ENCODE data around the gene FILIP1. TPM values are rescaled to one million over a fixed set of nuclear protein-coding genes. Genes with fewer than 3 reads are reported as not detected.
"Not testable (repeated sequence)": the region's sequence is repeated elsewhere in the genome, so short reads cannot be mapped to it uniquely, and the experiment has no call there.

Gene FILIP1
- total RNA-seq, 4 donors from 2014 or later, result 0.08 to 2.3 (median 0.25) TPM

- TF ChIP-seq POLR2AphosphoS5 (IDR thresholded peaks at IDR 0.05), result no peak
- TF ChIP-seq, protein P1, sequence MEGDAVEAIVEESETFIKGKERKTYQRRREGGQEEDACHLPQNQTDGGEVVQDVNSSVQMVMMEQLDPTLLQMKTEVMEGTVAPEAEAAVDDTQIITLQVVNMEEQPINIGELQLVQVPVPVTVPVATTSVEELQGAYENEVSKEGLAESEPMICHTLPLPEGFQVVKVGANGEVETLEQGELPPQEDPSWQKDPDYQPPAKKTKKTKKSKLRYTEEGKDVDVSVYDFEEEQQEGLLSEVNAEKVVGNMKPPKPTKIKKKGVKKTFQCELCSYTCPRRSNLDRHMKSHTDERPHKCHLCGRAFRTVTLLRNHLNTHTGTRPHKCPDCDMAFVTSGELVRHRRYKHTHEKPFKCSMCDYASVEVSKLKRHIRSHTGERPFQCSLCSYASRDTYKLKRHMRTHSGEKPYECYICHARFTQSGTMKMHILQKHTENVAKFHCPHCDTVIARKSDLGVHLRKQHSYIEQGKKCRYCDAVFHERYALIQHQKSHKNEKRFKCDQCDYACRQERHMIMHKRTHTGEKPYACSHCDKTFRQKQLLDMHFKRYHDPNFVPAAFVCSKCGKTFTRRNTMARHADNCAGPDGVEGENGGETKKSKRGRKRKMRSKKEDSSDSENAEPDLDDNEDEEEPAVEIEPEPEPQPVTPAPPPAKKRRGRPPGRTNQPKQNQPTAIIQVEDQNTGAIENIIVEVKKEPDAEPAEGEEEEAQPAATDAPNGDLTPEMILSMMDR (IDR thresholded peaks at IDR 0.05), result no peak
- no peak for TF ChIP-seq EP300 (IDR thresholded peaks at IDR 0.05)
- no peak overlapping the region for H3K27ac ChIP-seq
These were observed 79.1 kb downstream of the FILIP1 start for GRCh38 chr6:75414445-75415021.

GRCh38 chr6:75412969-75413662, 80.5 kb downstream of the FILIP1 start:
- TF ChIP-seq POLR2A (IDR thresholded peaks at IDR 0.05) (no peak), POLR2AphosphoS5 (IDR thresholded peaks at IDR 0.05) (no peak), EP300 (IDR thresholded peaks at IDR 0.05) (no peak)
- TF ChIP-seq, protein P1 (IDR thresholded peaks at IDR 0.05), result no peak
- Histone ChIP-seq H3K9me3 (no peaks in the 10 kb centered on the region), H3K36me3 (no peaks in the 10 kb centered on the region), H3K27ac (no peak overlapping the region), H3K4me3 (no peak overlapping the region), H3K4me1 (no peaks in the 10 kb centered on the region), H3K27me3 (no peaks in the 10 kb centered on the region)
- 75% methylated on average over 3 of the region's 3 CpGs for WGBS
- DNase-seq (ENCODE audit: low spot score in 2 of 2), result no peak

More at GRCh38 chr6:75414445-75415021, 79.1 kb downstream of the FILIP1 start:
- H3K36me3 ChIP-seq, result no peaks in the 10 kb centered on the region
- no peaks in the 10 kb centered on the region for H3K9me3 ChIP-seq
- H3K27me3 ChIP-seq, result no peaks in the 10 kb centered on the region
- DNase-seq (ENCODE audit: low spot score in 2 of 2), result no peak
- H3K4me1 ChIP-seq, result peaks cover 3% of the 10 kb centered on the region
- no peak overlapping the region for H3K4me3 ChIP-seq
- 64% methylated on average over 4 of the region's 4 CpGs for WGBS

DNA sequence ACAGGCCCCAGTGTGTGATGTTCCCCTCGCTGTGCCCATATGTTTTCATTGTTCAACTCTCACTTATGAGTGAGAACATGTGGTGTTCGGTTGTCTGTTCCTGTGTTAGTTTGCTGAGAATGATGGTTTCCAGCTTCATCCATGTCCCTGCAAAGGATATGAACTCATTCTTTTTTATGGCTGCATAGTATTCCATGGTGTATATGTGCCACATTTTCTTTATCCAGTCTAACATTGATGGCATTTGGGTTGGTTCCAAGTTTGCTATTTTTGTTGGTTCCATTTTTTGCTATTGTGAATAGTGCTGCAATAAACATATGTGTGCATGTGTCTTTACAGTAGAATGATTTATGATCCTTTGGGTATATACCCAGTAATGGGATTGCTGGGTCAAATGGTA, 83.0 kb downstream of the FILIP1 start:
- WGBS, result 87% methylated on average over 2 of the region's 2 CpGs

DNA sequence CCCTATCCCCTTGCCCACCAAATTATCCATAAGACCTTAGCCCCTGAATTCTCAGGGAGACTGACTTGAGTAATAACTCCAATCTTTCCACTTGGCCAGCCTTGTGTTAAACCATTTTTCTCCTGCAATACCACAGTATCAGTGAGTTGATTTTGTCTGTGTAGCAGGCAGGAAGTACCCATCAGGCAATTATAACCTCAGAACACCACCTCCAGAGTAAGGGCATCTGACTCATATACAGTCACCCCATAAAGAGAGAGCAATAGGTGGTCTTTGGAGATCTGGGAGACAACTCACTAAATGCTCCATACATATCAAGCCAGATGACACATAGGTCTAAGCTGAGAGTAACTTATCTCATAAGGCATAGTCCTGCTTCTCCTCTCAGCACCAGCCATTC, 83.7 kb downstream of the FILIP1 start:
- Histone ChIP-seq H3K4me3 (no peak overlapping the region), H3K27me3 (no peaks in the 10 kb centered on the region), H3K27ac (no peak overlapping the region), H3K36me3 (no peaks in the 10 kb centered on the region), H3K4me1 (no peaks in the 10 kb centered on the region), H3K9me3 (no peaks in the 10 kb centered on the region)
- no peak for TF ChIP-seq POLR2A (IDR thresholded peaks at IDR 0.05)
- no peak for TF ChIP-seq EP300 (IDR thresholded peaks at IDR 0.05)
- TF ChIP-seq POLR2AphosphoS5 (IDR thresholded peaks at IDR 0.05), result no peak
- TF ChIP-seq, protein P1 (IDR thresholded peaks at IDR 0.05), result no peak
- no peak for DNase-seq (ENCODE audit: low spot score in 2 of 2)

More for the DNA sequence above, 83.0 kb downstream of the FILIP1 start:
- H3K27ac ChIP-seq; H3K36me3 ChIP-seq; H3K27me3 ChIP-seq; H3K4me1 ChIP-seq; H3K9me3 ChIP-seq; H3K4me3 ChIP-seq; DNase-seq (ENCODE audit: low spot score in 2 of 2): not testable (repeated sequence)

DNA sequence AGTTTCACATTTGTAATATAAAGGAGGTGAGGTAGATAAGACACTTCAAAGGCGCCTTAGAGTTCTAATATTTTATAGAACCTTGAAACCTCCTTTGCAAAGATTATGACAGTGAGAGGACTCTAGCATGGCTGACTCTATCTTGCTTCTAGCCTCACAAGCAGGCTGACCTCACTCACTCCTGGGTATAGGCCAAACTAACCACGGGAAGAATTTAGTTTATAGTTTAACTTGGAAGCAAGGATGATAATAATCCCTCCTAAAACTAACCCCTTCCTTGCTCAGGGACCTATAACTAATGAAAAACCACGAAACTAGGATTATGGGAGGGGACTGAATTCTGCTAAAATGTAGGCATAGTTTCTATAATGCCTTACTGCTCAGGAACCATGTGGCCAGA, 84.3 kb downstream of the FILIP1 start:
- WGBS, result 68% methylated on average over 3 of the region's 3 CpGs
- TF ChIP-seq POLR2AphosphoS5 (IDR thresholded peaks at IDR 0.05) (no peak), EP300 (IDR thresholded peaks at IDR 0.05) (no peak), POLR2A (IDR thresholded peaks at IDR 0.05) (no peak)
- TF ChIP-seq, protein P1 (IDR thresholded peaks at IDR 0.05), result no peak
- H3K4me1 ChIP-seq, result no peaks in the 10 kb centered on the region
- no peaks in the 10 kb centered on the region for H3K9me3 ChIP-seq
- no peak for DNase-seq (ENCODE audit: low spot score in 2 of 2)
- H3K27ac ChIP-seq, result no peak overlapping the region
- no peaks in the 10 kb centered on the region for H3K36me3 ChIP-seq
- no peaks in the 10 kb centered on the region for H3K27me3 ChIP-seq
- no peak overlapping the region for H3K4me3 ChIP-seq

Measured in suprapubic skin (tissue), 4 donors.